ENCODE measurements around the gene IGFBP5.
A peak's percentile ranks its signal among the peaks of the same experiment; 100 is the strongest.

IGFBP5 gene

GRCh38 chr2:216636551-216637450 is 58.5 kb downstream of the IGFBP5 start:
- DNase-seq: no peak

GRCh38 chr2:216635701-216636550 is 59.4 kb downstream of the IGFBP5 start:
- DNase-seq: no peak

- no peak for DNase-seq
These were observed 60.2 kb downstream of the IGFBP5 start for GRCh38 chr2:216635171-216635570.

GRCh38 chr2:216634370-216635148 is 60.8 kb downstream of the IGFBP5 start:
- DNase-seq: no peak

GRCh38 chr2:216633616-216634369 is 61.6 kb downstream of the IGFBP5 start:
- peak; percentile 65 for DNase-seq

- DNase-seq: peak; percentile 60
These were observed 62.3 kb downstream of the IGFBP5 start, which contains the start of gene IGFBP2 for GRCh38 chr2:216632952-216633615. Gene IGFBP2, plus strand, starts transcription at chr2:216633420. Its CDS starts 104 bp downstream, at chr2:216633524.

- no peak for DNase-seq
These were observed 62.9 kb downstream of the IGFBP5 start for GRCh38 chr2:216632346-216632951.

- no peak for DNase-seq
These were observed 65.6 kb downstream of the IGFBP5 start for GRCh38 chr2:216629784-216630183.

- DNase-seq: no peak
These were observed 68.5 kb downstream of the IGFBP5 start for GRCh38 chr2:216626875-216627245.

- DNase-seq: no peak
These were observed 69.0 kb downstream of the IGFBP5 start for GRCh38 chr2:216626168-216626874.

- DNase-seq: no peak
These were observed 71.1 kb downstream of the IGFBP5 start for GRCh38 chr2:216624251-216624650.

- no peak for DNase-seq
These were observed 72.8 kb downstream of the IGFBP5 start for GRCh38 chr2:216622526-216622925.

Measured in 8988T (cell line).